ENCODE measurements around the gene BLOC1S6. TPM values are rescaled to one million over a fixed set of nuclear protein-coding genes. Genes with fewer than 3 reads are reported as not detected.

Gene BLOC1S6
- total RNA-seq, 3 donors from 2014 or later = 21.3 to 39.6 (median 30.0) TPM

DNA sequence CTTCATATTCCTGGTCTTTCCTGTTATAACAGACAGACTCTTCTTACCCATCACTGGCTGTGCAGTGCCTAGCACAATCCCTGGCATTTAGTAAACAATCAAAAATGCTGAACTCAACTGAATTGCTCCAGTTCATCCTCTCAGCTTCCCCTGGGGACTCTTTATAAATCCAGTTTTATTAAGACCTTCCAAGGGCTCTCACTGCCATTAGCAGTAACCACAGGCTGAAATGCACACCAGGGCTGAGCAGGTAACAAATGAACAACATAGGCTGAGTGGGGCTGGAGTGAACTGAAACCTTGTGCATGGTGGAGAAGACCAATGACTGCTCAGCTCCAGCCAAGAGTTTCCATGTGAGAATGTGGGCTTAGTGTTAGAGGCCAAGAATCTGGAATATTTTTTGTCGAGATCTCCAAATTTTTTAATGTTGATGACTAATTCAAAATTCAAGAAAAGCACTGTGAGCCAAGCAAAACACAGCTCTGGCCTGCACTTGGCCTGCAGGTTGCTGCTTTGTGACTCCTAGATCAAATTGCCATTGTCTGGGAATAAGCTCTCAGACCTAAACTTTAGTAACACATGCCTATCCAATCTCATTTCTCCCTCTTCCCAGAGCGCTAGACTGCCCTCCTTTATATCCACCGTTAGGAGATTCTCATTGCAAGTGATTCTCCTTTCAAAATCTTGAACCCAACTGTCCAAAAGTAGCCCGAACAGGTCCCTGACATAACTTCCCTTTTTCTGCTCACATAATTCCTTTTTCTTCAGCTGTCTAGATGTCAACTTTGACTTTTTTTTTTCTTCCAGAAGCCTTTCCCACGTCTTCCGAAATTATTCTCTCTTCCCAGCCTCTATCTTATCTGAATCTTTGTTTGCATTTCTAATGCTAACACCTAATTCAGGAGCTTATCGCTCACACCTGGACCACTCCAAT is 55.1 kb downstream of the BLOC1S6 start:
- Histone ChIP-seq H3K9me3 (no peaks in the 10 kb centered on the region), H3K4me1 (ENCODE audit: low read depth) (peaks cover 76% of the 10 kb centered on the region), H3K4me3 (no peak overlapping the region), H3K36me3 (ENCODE audit: low read depth) (no peaks in the 10 kb centered on the region)
- no peak for DNase-seq
- no peak for ATAC-seq
- intact Hi-C loops (cut with DNase I, micrococcal nuclease) = no loop called here
- TF ChIP-seq CTCF (IDR thresholded peaks at IDR 0.05) = no peak

GRCh38 chr15:45644437-45644836 is 57.3 kb downstream of the BLOC1S6 start:
- no peak for TF ChIP-seq CTCF (IDR thresholded peaks at IDR 0.05)
- ATAC-seq = no peak
- Histone ChIP-seq H3K4me1 (ENCODE audit: low read depth) (peaks cover 80% of the 10 kb centered on the region), H3K36me3 (ENCODE audit: low read depth) (no peaks in the 10 kb centered on the region), H3K4me3 (no peak overlapping the region), H3K9me3 (no peaks in the 10 kb centered on the region)
- DNase-seq = no peak
- intact Hi-C loops (cut with DNase I, micrococcal nuclease) = no loop called here

DNA sequence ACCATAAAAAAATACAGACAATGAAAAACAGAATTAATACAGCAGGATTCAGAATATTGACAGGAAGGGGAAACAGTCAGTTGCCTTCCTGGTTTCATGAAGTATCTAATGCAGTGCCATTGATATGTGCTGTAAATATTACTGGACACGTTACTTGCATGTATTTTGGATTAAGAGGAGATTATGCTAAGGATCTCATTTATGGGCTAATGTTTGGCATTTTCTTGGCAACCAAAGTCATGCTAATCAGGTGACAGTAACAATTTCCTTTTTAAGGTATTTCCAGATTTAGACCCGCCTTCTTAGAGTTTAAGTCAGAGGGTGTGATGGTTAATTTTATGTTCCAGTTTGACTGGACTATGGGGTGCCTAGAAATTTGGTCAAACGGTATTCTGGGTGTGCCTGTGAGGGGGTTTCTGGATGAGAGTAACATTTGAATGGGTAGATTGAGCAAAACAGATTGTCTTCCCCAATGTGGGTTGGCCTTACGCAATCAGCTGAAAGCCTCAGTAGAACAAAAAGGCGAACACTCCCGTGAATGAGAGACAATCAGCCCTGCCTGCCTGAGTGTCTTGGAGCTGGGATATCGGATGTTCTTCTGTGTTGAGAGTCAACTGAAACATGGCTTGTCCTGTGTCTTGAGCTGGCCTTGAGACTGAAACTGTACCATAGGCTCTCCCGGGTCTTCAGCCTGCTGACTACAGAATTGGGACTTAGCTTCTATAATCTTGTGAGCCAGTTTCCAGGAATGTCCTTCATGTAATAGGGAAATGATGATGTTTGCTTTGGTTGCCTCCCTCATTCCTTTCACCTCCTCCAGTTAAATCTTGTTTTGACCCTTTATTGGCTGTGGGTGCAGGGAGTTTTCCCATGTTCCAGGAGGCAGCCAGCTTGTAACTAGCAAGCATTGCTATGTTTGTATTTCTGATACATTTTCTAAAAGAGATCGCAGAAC is 58.1 kb downstream of the BLOC1S6 start:
- ATAC-seq = peak; percentile 58
- H3K4me1 ChIP-seq (ENCODE audit: low read depth) = peaks cover 76% of the 10 kb centered on the region
- peak in 2 of 3 donors; percentile 35 to 72 for DNase-seq
- intact Hi-C loops (cut with DNase I, micrococcal nuclease) = no loop called here
- no peak for TF ChIP-seq CTCF (IDR thresholded peaks at IDR 0.05)
- H3K36me3 ChIP-seq (ENCODE audit: low read depth) = no peaks in the 10 kb centered on the region
- H3K9me3 ChIP-seq = no peaks in the 10 kb centered on the region
- no peak overlapping the region for H3K4me3 ChIP-seq

DNA sequence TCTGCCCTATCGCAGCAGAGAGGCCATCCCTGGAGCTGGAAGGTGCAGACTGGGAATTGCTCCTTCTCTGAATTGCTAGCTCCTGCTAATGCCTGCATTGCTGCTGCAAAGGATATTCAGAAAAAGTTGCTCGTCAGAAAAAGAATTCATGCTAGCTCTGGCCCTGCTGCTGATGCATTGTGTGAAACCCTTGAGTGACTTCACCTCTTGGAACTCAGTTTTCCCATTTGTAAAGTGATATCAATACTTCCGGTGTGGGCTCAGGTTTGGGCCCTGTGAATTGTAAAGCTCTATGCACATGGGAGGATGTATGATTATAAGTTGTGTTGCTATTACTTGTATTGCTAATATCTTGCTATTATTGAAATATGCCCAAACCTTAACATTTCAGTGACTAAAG is 59.0 kb downstream of the BLOC1S6 start:
- intact Hi-C loops (cut with DNase I, micrococcal nuclease) = no loop called here
- DNase-seq (peak in 1 of 3 donors; percentile 33), ATAC-seq (no peak)
- no peaks in the 10 kb centered on the region for H3K36me3 ChIP-seq (ENCODE audit: low read depth)
- no peak overlapping the region for H3K4me3 ChIP-seq
- H3K4me1 ChIP-seq (ENCODE audit: low read depth) = peaks cover 67% of the 10 kb centered on the region
- TF ChIP-seq CTCF (IDR thresholded peaks at IDR 0.05) = no peak
- H3K9me3 ChIP-seq = no peaks in the 10 kb centered on the region

DNA sequence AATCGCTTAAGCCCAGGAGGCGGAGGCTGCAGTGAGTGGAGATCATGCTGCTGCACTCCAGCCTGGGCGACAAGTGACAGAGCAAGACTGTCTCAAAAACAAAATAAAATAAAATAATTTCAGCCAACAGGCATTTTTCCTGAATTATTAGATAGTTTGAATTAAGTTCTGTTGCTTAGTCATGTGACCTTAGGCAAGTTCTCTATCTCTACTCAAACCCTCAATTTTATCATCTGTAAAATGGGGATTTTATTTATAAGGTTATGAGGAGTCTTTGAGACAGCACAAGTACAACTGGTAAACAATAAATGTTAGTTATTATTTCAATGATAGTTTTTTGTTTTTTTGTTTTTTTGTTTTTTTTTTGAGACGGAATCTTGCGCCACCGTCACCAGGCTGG is 60.6 kb downstream of the BLOC1S6 start:
- no peaks in the 10 kb centered on the region for H3K36me3 ChIP-seq (ENCODE audit: low read depth)
- H3K4me3 ChIP-seq = no peak overlapping the region
- intact Hi-C loops (cut with DNase I, micrococcal nuclease) = no loop called here
- TF ChIP-seq CTCF (IDR thresholded peaks at IDR 0.05) = no peak
- ATAC-seq (no peak), DNase-seq (no peak)
- peaks cover 54% of the 10 kb centered on the region for H3K4me1 ChIP-seq (ENCODE audit: low read depth)
- H3K9me3 ChIP-seq = no peaks in the 10 kb centered on the region
